Body of pancreas (tissue), 4 donors: ENCODE measurements around the gene TP53BP1. TPM values are rescaled to one million over a fixed set of nuclear protein-coding genes. Genes with fewer than 3 reads are reported as not detected.
A peak's percentile ranks its signal among the peaks of the same experiment; 100 is the strongest.

Source experiments
- ATAC-seq: fragments of 150-250 bp; one replicate; pipeline ENCODE4 v1.9.1; 2016
- DNase-seq, 4 donors: peaks; one replicate each; pipeline ENCODE4 v3.0.0-alpha.2; 2019
- H3K27ac ChIP-seq, 4 donors: fragments of 200-600 bp; sonication (generic); 1 replicate in 3 of 4; 2 replicates in 1 of 4; pipeline versions ENCODE4 v1.5.1 to v1.6.1; 2016 to 2019; ENCODE audit warnings: mild to moderate bottlenecking in 1 of 4, mixed read lengths in 1 of 4, moderate library complexity in 1 of 4
- H3K27me3 ChIP-seq, 2 donors: fragments of 200-600 bp; sonication (generic); one replicate each; pipeline ENCODE4 v1.6.0; 2016; ENCODE audit warnings: mild to moderate bottlenecking in 1 of 2
- H3K36me3 ChIP-seq, 2 donors: fragments of 200-600 bp; sonication (generic); replicated peaks in 1 of 2; 2 replicates each; pipeline ENCODE4 v1.5.1; 2016; ENCODE audit warnings: low read depth in 2 of 2; ENCODE audit not compliant: insufficient read depth in 1 of 2
- H3K4me1 ChIP-seq: fragments of 200-600 bp; sonication (generic); one replicate; pipeline ENCODE4 v1.6.0; 2016
- H3K4me3 ChIP-seq, 2 donors: fragments of 200-600 bp; sonication (generic); 1 replicate in 1 of 2; 2 replicates in 1 of 2; pipeline ENCODE4 v1.5.1; 2016 to 2019
- H3K9me3 ChIP-seq, 3 donors: fragments of 200-600 bp; sonication (generic); 1 replicate in 2 of 3; 2 replicates in 1 of 3; pipeline ENCODE4 v1.5.1; 2016
- POLR2A ChIP-seq, 3 donors: fragments of 450-650 bp; IDR thresholded peaks; one replicate each; pipeline ENCODE4 v1.6.1; 2016; ENCODE audit warnings: antibody characterized with exemption in 3 of 3, mild to moderate bottlenecking in 2 of 3
- WGBS, 2 donors: methylation state at CpG; one replicate each; pipeline ENCODE4 v1.1.5; 2017; 5-methylcytosine and 5-hydroxymethylcytosine counted together
- intact Hi-C: fragments of 100-400 bp; cut with DNase I; formaldehyde crosslinking; loops from one replicate; pipeline ENCODE4 v1.15.1; 2023
- total RNA-seq, 2 donors: library from RNA; depleted of rRNA; stranded (reverse); fragments of >200 nt; gene quantifications; one replicate each; pipeline ENCODE4 v1.1.0, GENCODE V29; 2016
- TF ChIP-seq, protein P1 (sequence below), 7 experiments: fragments of 450-650 bp in 4 of 7; fragments of 200-600 bp in 3 of 7; sonication (generic) in 3 of 7; IDR thresholded peaks; one replicate each; pipeline ENCODE4 v1.5.1; 2016 to 2019; ENCODE audit warnings: antibody characterized with exemption in 7 of 7

TP53BP1 gene
- total RNA-seq, 2 donors from 2014 or later = 12.5 to 17.5 TPM

DNA sequence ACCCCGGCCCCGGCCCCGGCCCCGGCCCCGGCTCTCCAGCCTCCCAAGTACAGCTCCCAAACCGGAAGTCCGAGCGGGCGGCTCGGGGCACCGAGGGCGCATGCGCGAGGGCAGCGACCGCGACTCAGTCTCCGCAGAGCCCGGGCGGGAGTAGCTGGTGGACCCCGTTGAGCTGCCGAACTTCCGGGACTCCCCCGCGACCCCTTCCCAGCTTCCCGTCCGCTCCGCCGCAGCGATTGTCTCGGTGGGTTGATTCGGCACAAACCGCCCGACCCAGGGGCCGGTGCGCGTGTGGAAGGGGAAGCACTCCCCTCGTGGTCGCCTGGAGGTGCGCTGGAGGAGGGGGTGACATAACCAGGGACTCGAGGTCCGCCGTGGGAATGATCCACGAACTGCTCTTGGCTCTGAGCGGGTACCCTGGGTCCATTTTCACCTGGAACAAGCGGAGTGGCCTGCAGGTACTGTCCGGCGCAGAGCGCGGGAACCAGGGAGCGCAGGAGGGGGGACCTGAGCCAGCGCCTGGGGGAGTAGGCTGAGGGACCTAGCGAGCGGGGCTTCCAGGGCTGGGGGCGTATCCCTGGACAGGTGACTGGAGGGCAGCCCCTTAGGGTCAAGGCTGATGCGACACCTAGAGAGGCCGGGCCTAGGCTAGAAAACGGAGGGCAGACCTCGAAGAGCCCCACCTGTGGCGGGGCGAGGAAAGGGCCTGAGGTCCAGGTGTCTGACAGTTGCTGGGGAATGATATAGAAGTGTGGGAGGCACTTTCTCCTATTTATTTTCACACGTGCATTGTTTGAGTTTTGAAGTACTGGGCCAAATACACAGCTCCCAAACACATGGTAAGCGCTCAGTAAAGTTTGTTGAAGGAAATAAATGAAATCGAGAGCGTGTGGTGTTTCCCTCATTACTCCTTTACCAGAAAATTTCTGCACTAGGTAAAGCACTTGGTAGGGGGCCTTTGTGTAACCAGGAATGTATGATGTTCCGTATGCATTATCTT, 121.7 kb downstream of the TP53BP1 start, which contains the start of the genes TUBGCP4 and ZSCAN29:
Gene TUBGCP4, plus strand, starts transcription at position 127 of the 1,000 bp plus-strand sequence. Its CDS starts 254 bp downstream, at position 381.
Gene ZSCAN29, minus strand, starts transcription at position 69 of the 1,000 bp plus-strand sequence. CDS start 1,130 bp downstream, outside the sequence.
- Histone ChIP-seq H3K4me3 (peak within 1 kb of the TSS; percentile 35 to 49), H3K27ac (peak within 1 kb of the TSS; percentile 61 to 77 (median 72)), H3K27me3 (no peaks in the 10 kb centered on the region), H3K4me1 (peaks cover 29% of the 10 kb centered on the region), H3K9me3 (no peaks in the 10 kb centered on the region), H3K36me3 (no peaks in the 10 kb centered on the region)
- peak; percentile 90 for ATAC-seq
- 1 to 4% methylated on average over 19 to 65 of the region's 66 CpGs for WGBS, 2 donors
- TF ChIP-seq POLR2A (IDR thresholded peaks at IDR 0.05) = peak; percentile 16 to 65 (median 58)
- TF ChIP-seq, protein P1, sequence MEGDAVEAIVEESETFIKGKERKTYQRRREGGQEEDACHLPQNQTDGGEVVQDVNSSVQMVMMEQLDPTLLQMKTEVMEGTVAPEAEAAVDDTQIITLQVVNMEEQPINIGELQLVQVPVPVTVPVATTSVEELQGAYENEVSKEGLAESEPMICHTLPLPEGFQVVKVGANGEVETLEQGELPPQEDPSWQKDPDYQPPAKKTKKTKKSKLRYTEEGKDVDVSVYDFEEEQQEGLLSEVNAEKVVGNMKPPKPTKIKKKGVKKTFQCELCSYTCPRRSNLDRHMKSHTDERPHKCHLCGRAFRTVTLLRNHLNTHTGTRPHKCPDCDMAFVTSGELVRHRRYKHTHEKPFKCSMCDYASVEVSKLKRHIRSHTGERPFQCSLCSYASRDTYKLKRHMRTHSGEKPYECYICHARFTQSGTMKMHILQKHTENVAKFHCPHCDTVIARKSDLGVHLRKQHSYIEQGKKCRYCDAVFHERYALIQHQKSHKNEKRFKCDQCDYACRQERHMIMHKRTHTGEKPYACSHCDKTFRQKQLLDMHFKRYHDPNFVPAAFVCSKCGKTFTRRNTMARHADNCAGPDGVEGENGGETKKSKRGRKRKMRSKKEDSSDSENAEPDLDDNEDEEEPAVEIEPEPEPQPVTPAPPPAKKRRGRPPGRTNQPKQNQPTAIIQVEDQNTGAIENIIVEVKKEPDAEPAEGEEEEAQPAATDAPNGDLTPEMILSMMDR (IDR thresholded peaks at IDR 0.05) = peak in 6 of 7 experiments; percentile 24 to 60 (median 36)
- peak; percentile 77 to 82 (median 79) for DNase-seq
- intact Hi-C loops = no loop called here

DNA sequence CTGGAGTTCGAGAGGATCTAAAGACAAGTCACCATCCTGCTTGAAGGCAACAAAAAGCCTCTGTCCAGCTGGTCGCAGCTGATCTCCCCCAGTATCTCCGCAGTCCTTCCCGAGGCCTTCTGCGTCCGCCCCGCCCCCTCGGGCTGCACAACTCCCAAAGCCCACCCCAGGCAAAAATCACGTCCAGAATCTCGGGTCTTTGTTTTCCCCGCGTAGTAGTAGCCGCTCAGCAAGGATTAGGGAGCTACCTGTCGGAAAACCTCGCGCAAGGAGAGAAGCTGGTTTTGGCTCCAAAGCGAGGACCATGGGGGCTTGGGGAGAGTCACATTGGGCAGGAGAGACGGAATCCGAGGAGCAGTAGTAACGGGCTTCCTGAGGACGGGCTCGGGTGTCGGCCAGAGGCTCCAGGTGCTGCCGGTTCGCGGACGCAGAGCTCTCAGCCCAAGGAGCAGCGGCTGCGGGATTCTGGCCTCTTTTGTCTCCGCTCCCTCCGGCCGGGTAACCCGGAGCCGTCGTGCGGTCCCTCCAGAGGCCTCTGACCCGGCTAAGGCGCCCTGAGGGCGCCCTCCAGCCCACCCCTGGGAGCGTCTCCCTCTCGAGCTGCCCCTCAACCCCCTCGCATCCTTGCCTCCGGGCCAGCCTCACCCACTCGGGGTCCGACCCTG, 122.5 kb downstream of the TP53BP1 start:
- intact Hi-C loops = no loop called here
- H3K4me3 ChIP-seq = peak overlapping the region; percentile 35 to 49
- no peaks in the 10 kb centered on the region for H3K36me3 ChIP-seq
- no peaks in the 10 kb centered on the region for H3K27me3 ChIP-seq
- no peaks in the 10 kb centered on the region for H3K9me3 ChIP-seq
- ATAC-seq (peak; percentile 47), DNase-seq (peak in 3 of 4 donors; percentile 3 to 22 (median 17))
- WGBS, 2 donors = 0 to 1% methylated on average over 20 to 44 of the region's 45 CpGs
- peak overlapping the region; percentile 61 to 77 (median 72) for H3K27ac ChIP-seq
- TF ChIP-seq, protein P1 (IDR thresholded peaks at IDR 0.05) = no peak
- no peak for TF ChIP-seq POLR2A (IDR thresholded peaks at IDR 0.05)
- peaks cover 29% of the 10 kb centered on the region for H3K4me1 ChIP-seq

DNA sequence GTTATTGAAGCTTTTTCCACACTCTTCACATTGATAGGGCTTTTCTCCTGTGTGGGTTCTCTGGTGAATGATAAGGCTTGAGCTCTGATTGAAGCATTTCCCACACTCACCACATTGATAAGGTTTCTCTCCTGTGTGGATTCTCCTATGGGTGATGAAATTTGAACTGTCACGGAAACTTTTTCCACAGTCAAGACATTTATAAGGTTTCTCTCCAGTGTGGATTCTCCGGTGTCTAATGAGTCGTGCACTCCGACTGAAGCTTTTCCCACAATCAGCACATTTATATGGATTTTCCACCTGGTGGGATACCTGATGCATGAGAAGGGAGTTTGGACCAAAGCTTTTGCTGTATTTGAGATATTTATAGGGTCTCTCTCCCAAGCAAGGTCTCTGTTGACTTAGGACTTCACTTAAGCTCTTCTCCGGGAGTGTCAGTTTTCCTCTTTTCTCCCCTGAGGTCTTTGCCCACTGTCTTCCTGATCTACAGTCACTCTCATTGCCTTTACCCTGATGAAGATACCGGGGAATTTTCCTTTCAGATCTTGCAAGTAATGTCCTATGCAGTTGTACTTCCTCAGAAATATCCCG, 131.5 kb downstream of the TP53BP1 start:
- ATAC-seq (no peak), DNase-seq (no peak)
- no peaks in the 10 kb centered on the region for H3K4me1 ChIP-seq
- intact Hi-C loops = no loop called here
- H3K27me3 ChIP-seq = no peaks in the 10 kb centered on the region
- H3K9me3 ChIP-seq = peaks cover 0 to 32% (median 5%) of the 10 kb centered on the region in 3 donors
- TF ChIP-seq, protein P1 (IDR thresholded peaks at IDR 0.05) = no peak
- TF ChIP-seq POLR2A (IDR thresholded peaks at IDR 0.05) = no peak
- no peak overlapping the region for H3K4me3 ChIP-seq
- peaks cover 14 to 21% of the 10 kb centered on the region in 2 donors for H3K36me3 ChIP-seq
- WGBS, 2 donors = 96 to 99% methylated on average over 7 of the region's 7 CpGs
- H3K27ac ChIP-seq = no peak overlapping the region

DNA sequence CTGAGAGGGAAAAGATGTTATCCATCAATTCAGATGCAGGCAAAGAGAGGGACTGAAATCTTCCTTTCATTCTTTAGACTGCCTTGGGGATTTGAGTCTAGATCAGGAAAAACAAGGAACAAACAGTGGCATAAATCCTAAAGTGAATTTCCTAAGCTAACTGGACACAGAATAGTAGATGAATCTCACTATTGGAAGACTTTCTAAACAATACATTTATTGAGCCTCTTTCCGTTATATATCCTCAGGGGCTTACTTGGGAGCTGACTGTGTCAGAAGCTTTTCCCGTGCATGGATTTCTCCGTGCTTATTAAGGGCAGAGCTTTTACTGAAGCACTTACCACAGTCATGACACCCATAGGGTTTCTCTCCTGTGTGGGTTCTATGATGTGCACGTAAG, 132.1 kb downstream of the TP53BP1 start:
- H3K4me1 ChIP-seq = no peaks in the 10 kb centered on the region
- DNase-seq (no peak), ATAC-seq (no peak)
- TF ChIP-seq, protein P1 (IDR thresholded peaks at IDR 0.05) = no peak
- TF ChIP-seq POLR2A (IDR thresholded peaks at IDR 0.05) = no peak
- intact Hi-C loops = no loop called here
- no peak overlapping the region for H3K27ac ChIP-seq
- WGBS, 2 donors = 94 to 100% methylated on average over 4 of the region's 4 CpGs
- peaks cover 0 to 32% (median 5%) of the 10 kb centered on the region in 3 donors for H3K9me3 ChIP-seq
- H3K4me3 ChIP-seq = no peak overlapping the region
- H3K27me3 ChIP-seq = no peaks in the 10 kb centered on the region
- H3K36me3 ChIP-seq = peaks cover 14 to 21% of the 10 kb centered on the region in 2 donors

Other genes with a start within 250 kb of the TP53BP1 start
- not detected for gene TGM5, start 226.2 kb downstream of the TP53BP1 start, total RNA-seq
- not detected for gene TGM7, start 190.9 kb downstream of the TP53BP1 start, total RNA-seq
- 1 to 10 TPM; 1.3 to 3.4 TPM for gene LCMT2, start 162.6 kb downstream of the TP53BP1 start, total RNA-seq
- gene ZSCAN29, start 122.1 kb downstream of the TP53BP1 start, total RNA-seq = 10 to 100 TPM; 11.2 to 13.2 TPM
- 10 to 100 TPM; 12.2 to 22.1 TPM for gene TUBGCP4, start 122.1 kb downstream of the TP53BP1 start, total RNA-seq
- 1 to 10 TPM; 3.1 to 4.0 TPM for gene MAP1A, start 24.5 kb upstream of the TP53BP1 start, total RNA-seq
- gene PPIP5K1, start 97.1 kb upstream of the TP53BP1 start, total RNA-seq = 10 to 100 TPM; 22.1 to 27.0 TPM
- 10 to 100 TPM in 1 of 2 donors, 1 to 10 TPM in 1; 5.9 to 13.5 TPM for gene CKMT1B, start 100.9 kb upstream of the TP53BP1 start, total RNA-seq
- under 1 TPM in 1 of 2 donors, not detected in 1; 0.66 TPM for gene STRC, start 125.6 kb upstream of the TP53BP1 start, total RNA-seq
- gene CATSPER2, start 155.7 kb upstream of the TP53BP1 start, total RNA-seq = 10 to 100 TPM in 1 of 2 donors, 1 to 10 TPM in 1; 8.3 to 16.2 TPM
- gene CKMT1A, start 200.7 kb upstream of the TP53BP1 start, total RNA-seq = 1 to 10 TPM in 1 of 2 donors, not detected in 1; 2.6 TPM